Measurements from ENCODE around the gene LHFPL3.
"Not testable (repeated sequence)": the region's sequence is repeated elsewhere in the genome, so short reads cannot be mapped to it uniquely, and the experiment has no call there.

The LHFPL3 gene

GRCh38 chr7:104625956-104626355, 297.6 kb downstream of the LHFPL3 start:
- no peak for DNase-seq

DNA sequence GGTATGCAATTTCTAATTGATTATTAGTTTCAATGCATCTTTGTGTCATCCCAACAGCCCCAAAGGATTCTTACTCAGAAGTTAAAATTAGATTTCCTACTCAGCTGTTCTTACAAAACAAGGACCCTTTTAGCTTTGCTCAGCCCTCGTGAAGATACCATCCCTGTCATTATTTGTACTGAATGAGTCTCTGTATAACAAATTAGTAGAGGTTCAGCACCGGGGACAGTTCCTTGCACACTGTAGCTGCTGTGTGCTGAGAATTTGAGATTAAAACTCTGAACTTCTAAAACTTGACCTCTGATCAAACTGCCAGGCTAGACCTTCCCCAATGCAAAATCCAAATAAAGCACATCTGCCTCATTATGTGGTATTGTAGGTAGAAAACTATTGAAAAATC, 299.1 kb downstream of the LHFPL3 start:
- DNase-seq = no peak

- no peak for DNase-seq
Observed at GRCh38 chr7:104628017-104628416, 299.6 kb downstream of the LHFPL3 start.

DNA sequence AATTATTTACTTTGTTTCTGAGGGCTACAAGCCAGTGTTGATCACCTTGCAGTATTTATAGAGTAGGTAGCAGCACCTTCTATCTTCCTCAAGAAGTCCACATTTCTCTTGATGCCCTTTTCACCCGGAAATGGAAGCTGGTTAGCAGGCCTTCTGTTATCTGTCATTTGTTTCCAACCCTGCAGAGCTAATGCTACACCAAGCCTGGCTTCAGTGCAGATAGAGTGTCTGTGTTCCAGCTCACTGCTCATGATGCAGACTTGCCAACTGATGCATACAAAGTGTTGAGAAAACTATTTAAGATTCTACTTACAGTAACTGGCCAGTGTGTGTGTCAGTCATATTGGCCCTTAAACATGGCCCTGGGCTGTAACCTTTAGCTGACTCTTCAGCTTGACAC, 301.0 kb downstream of the LHFPL3 start:
- DNase-seq = no peak

DNA sequence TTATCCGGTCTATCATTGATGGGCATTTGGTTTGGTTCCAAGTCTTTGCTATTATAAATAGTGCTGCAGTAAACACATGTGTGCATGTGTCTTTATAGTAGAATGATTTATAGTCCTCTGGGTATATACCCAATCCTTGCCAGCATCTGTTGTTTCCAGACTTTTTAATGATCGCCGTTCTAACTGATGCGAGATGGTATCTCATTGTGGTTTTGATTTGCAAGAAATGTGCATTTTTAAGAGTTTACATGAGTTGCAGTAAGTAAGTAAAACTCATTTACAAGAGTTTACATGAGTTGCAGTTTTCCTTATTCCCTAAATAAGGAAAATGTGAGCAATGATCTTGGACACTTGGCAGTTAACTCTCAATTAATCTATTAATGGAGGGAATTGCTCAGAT, 312.1 kb downstream of the LHFPL3 start:
- no peak for DNase-seq

DNA sequence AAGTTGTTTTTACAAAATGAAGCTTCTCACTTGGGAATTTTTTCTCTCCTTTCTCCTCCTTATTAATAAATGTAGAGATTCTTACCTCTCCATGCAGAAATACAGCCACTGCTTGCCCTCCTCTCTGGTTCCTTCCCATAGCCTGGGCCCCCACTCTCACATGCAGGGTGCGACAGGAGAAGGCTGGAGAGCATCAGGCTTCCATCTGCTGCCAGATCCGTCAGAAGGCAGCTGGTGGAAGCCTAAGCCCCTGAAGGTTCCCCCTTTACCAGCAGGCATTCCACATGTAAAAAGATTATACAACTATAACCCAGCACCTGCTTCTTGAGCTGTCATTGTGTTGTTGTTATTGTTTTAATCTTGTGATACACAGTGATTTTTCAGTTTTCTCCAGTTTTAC, 314.2 kb downstream of the LHFPL3 start:
- DNase-seq = no peak

DNA sequence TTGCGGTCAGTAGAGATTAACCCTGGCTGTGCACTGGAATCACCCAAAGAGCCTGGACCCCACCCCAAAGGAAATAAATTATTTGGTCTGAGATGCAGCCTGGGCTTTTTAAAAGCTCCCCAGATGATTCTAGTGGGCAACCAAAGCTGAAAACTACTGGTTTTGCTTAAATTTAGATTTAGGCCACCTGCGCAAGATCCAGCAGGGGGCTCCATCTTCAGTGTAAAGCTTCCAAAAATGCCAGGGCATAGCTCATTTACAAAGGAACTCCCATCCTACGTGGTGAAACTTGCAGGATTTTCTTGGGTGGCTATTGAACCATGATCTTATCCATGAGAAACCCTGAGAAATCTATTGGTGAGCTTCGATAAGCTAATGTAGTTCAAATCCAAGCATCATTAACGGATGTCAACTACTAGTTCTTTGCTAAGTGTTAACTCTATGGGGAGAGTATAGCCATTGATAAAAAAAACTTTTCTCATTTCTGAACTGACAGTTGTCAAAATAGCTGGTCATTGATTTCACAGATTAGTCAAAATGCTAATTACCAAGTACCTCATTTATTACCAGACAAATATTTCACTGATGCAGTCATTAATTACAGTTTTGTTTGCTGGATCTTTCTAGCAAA, 315.3 kb downstream of the LHFPL3 start:
- no peak for DNase-seq

- DNase-seq = no peak
Observed at GRCh38 chr7:104650991-104651640, 322.7 kb downstream of the LHFPL3 start.

DNA sequence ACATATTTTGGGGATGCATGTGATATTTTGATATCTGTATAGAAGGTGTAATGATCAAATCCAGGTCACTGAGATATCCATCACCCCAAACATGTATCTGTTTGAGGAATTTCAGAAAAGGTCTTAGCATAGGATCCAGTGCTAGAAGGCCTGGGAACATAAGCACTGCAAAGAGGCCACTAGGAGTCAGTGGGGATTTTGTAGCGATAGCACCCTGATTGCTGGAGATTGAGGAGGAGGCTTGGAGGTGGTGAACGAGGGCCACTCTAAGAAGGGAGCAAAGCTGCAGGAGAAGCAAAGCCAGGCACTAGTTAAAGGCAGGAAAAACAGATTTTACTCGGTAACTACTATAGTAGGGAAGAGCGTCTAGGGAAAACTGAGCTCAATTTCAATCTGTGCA, 324.0 kb downstream of the LHFPL3 start:
- DNase-seq = no peak

- DNase-seq = no peak
Observed at GRCh38 chr7:104652865-104653264, 324.5 kb downstream of the LHFPL3 start.

GRCh38 chr7:104653825-104654401, 325.5 kb downstream of the LHFPL3 start:
- DNase-seq = no peak

DNA sequence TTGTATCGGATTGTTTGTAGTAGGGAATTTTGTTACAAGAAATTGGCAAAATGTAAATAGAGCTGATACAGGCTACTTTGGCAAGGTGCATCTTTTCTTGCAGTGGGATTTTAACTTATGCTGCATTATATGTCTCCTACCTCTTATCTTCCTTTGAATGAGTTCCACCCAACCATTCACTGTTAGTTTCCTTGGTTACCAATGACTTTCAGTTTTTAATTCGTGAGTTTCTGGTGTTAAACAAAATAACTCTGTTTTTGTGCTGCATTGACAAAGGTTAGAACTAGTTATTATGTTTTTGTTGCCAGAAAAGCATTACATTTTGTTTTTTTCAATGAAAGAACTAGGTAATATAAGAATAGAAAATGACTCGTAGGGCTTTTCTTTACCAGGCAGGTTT, 327.2 kb downstream of the LHFPL3 start:
- DNase-seq = no peak

DNA sequence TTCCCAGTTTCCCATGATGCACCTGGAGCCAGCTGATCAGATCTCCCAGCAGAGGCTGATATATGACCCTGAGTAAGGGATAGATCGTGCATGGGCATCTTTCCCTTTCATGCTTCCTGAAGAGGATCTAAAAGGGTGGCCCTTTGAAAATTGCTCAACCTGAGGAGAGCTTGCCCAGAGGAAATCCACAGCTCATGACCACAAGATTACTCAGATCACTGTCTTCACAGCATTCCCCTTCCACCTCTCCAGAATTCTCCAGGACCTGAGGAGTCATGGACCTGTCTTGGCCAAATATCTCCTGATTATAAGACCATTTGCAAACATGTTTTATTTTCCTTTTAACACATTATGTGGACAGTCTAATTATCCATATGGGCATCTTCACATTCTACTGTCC, 328.1 kb downstream of the LHFPL3 start:
- no peak for DNase-seq

GRCh38 chr7:104657134-104657533, 328.7 kb downstream of the LHFPL3 start:
- DNase-seq = no peak

GRCh38 chr7:104661575-104661974, 333.2 kb downstream of the LHFPL3 start:
- DNase-seq = no peak

- no peak for DNase-seq
Observed at GRCh38 chr7:104664648-104665047, 336.2 kb downstream of the LHFPL3 start.

GRCh38 chr7:104677587-104677986, 349.2 kb downstream of the LHFPL3 start:
- DNase-seq = no peak

DNA sequence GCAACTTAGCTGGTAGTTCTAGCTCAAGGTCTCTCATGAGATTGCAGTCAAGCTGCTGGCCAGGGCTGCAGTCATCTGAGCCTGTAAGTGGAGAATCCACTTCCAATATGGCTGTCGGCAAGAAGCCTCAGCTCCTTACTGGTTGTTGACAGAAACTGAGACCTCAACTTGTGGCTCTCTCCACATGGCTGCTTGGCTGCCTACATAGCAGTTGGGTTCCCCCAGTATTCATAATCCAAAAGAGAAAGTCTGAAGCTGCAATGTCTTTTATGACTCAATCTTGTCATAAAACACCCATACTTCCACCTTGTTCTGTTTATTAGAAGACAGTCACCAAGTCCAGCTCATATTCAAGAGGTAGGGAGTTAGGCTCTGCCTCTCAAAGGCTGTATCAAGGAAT, 350.7 kb downstream of the LHFPL3 start:
- DNase-seq = no peak

- DNase-seq = no peak
Observed at GRCh38 chr7:104686286-104686685, 357.9 kb downstream of the LHFPL3 start.

- no peak for DNase-seq
Observed at GRCh38 chr7:104694710-104695109, 366.3 kb downstream of the LHFPL3 start.

GRCh38 chr7:104695563-104695962, 367.2 kb downstream of the LHFPL3 start:
- DNase-seq = no peak

GRCh38 chr7:104700336-104700735, 371.9 kb downstream of the LHFPL3 start:
- no peak for DNase-seq

DNA sequence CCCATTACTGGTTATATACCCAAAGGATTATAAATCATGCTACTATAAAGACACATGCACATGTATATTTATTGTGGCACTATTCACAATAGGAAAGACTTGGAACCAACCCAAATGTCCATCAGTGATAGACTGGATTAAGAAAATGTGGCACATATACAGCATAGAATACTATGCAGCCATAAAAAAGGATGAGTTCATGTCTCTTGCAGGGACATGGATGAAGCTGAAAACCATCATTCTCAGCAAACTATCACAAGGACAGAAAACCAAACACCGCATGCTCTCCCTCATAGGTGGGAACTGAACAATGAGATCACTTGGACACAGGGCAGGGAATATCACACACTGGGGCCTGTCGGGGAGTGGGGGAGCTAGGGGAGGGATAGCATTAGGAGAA, 392.6 kb downstream of the LHFPL3 start:
- DNase-seq = not testable (repeated sequence)

DNA sequence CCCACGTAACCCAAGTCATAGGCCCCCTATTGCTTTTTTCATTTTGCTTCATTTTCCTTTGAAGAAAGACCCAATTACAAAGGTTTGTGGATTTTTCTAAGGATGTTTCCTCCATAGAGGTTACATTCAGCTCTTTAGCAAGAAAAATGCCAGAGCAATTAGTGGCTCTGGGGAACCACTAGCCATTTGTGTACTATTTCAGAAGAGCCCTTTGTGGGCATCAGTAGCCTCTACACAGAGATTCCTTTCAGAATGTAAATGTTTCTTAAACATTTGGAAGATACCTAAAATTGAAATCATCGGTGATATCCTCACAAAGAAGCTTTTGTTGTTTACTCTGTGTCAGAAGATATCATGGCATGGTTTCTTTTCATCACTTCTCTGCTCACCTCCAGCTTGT, 394.6 kb downstream of the LHFPL3 start:
- no peak for DNase-seq

DNA sequence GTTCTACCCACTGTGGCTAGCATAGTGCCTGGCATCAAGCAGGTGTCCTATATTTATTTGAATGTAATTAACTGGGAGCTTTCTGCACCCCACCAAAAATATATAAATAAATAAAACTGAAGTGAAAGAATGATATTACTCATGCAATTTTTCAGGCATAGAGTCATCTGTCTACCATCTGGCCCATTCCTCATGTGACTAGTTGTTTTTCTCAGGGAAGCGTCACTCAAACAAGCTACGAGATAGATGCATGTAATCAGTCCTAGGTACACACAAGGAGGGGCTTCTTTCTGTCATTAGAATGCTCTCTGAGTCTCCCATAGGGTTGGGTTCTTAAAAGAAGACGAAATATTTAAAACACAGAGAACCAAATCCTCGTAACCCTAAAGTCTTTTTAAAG, 430.1 kb downstream of the LHFPL3 start:
- DNase-seq = no peak
